ENCODE results near the gene CFAP119. TPM values are rescaled to one million over a fixed set of nuclear protein-coding genes. Genes with fewer than 3 reads are reported as not detected.

Gene CFAP119
- polyA plus RNA-seq, 1 of the 3 experiments (the other 2 are of a cell fraction), result 28.4 TPM

DNA sequence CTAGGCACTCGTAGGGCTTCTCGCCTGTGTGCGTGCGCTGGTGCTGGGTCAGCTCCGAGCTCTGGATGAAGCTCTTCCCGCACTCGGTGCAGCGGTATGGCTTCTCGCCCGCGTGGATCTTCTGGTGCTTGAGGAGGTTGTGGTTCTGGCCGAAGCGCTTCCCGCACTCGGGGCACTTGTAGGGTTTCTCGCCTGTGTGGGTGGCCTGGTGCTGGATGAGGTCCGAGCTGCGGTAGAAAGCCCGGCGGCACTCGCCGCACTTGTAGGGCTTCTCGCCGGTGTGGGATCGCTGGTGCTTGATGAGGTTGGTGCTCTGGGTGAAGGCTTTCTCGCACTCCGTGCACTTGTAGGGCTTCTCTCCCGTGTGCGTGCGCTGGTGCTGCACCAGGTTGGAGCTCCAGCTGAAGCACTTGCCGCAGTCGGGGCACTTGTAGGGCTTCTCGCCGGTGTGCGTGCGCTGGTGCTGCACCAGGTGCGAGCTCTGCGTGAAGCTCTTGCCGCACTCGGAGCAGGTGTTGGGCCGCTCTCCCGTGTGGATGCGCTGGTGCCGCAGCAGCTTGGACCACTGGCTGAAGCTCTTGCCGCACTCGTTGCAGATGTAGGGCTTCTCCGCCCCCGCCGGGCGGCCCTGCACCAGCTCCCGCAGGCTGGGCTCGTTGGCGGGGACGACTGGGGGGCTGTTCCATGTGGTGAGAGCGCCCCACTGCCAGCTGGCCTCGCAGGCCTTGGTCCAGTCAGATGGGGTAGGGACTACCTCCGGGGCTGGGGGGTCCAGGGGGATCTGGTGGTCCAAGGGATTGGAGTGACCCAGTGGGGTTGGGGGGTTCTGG lies 21.6 kb upstream of the CFAP119 start (continued):
- TF ChIP-seq, protein P1, sequence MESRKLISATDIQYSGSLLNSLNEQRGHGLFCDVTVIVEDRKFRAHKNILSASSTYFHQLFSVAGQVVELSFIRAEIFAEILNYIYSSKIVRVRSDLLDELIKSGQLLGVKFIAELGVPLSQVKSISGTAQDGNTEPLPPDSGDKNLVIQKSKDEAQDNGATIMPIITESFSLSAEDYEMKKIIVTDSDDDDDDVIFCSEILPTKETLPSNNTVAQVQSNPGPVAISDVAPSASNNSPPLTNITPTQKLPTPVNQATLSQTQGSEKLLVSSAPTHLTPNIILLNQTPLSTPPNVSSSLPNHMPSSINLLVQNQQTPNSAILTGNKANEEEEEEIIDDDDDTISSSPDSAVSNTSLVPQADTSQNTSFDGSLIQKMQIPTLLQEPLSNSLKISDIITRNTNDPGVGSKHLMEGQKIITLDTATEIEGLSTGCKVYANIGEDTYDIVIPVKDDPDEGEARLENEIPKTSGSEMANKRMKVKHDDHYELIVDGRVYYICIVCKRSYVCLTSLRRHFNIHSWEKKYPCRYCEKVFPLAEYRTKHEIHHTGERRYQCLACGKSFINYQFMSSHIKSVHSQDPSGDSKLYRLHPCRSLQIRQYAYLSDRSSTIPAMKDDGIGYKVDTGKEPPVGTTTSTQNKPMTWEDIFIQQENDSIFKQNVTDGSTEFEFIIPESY (IDR thresholded peaks at IDR 0.05; ENCODE audit: borderline replicate concordance, low read depth), result no peak
- TF ChIP-seq FOXJ3 (CRISPR knock-in tag; IDR thresholded peaks at IDR 0.05) (no peak), FOXM1 (IDR thresholded peaks at IDR 0.05; ENCODE audit: low read depth) (no peak)
- TF ChIP-seq, protein P2, sequence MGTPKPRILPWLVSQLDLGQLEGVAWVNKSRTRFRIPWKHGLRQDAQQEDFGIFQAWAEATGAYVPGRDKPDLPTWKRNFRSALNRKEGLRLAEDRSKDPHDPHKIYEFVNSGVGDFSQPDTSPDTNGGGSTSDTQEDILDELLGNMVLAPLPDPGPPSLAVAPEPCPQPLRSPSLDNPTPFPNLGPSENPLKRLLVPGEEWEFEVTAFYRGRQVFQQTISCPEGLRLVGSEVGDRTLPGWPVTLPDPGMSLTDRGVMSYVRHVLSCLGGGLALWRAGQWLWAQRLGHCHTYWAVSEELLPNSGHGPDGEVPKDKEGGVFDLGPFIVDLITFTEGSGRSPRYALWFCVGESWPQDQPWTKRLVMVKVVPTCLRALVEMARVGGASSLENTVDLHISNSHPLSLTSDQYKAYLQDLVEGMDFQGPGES (IDR thresholded peaks at IDR 0.05; ENCODE audit: low read depth, low read length), result no peak

DNA sequence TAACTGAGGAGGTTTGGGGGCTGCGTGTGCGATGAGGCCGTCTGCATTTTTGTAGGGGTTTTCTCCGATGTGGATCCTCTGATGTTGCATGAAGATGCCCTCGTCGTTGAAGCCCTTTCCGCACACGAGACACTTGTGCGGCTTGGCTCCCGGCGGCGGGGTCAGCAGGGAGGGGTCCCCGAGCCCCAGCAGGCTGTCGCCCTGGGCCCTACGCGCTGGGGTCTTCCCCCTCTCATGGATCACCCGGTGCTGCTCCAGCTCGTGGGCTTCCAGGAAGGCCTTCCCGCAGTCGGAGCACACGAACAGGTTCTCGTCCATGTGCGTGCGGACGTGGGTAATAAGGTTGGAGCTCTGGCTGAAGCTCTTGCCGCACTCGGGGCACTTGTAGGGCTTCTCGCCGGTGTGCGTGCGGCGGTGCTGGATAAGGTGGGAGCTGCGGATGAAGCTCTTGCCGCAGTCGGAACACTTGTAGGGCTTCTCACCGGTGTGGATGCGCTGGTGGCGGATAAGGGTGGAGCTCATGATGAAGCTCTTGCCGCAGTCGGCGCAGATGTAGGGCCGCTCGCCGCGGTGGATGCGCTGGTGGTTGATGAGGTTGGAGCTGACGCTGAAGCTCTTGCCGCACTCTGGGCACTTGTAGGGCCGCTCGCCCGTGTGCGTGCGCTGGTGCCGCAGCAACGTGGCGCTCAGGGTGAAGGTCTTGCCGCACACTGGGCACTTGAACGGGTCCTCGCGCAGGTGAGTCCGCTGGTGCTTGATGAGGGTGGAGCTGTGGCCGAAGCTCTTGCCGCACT lies 20.8 kb upstream of the CFAP119 start:
- H3K9ac ChIP-seq, result no peak overlapping the region
- H2AFZ ChIP-seq (ENCODE audit: low read depth), result no peak overlapping the region
- no peaks in the 10 kb centered on the region for H3K9me3 ChIP-seq
- TF ChIP-seq SMC3 (IDR thresholded peaks at IDR 0.05; ENCODE audit: low read depth, low read length), result no peak
- WGBS (ENCODE audit: low lambda C conversion rate), result 97% methylated on average over 41 of the region's 63 CpGs
- CTCF ChIA-PET, result interaction anchor here (1.0 kb wide), 1 partner anchor 18 kb away, joined by 3 read pairs; no protein-coding TSS in a partner anchor
- H3K27me3 ChIP-seq (ENCODE audit: insufficient read depth), result no peaks in the 10 kb centered on the region
- no peak for DNase-seq
- peaks cover 15% of the 10 kb centered on the region for H3F3A ChIP-seq (replicated peaks; ENCODE audit: insufficient read depth)
- H3K4me2 ChIP-seq, result no peak overlapping the region
- H3K4me3 ChIP-seq (ENCODE audit: low read depth in 2 of 2, low read length in 1 of 2), result no peak overlapping the region
- no peaks in the 10 kb centered on the region for H3K9me2 ChIP-seq
- H3K4me1 ChIP-seq (ENCODE audit: control insufficient read depth in 1 of 2, insufficient read depth in 2 of 2, low read depth in 1 of 2, low read length in 1 of 2), result peaks cover 2 to 18% of the 10 kb centered on the region in 2 experiments; a peak in 2 of 4 replicates
- H3K79me2 ChIP-seq (ENCODE audit: insufficient read depth), result peaks cover 42% of the 10 kb centered on the region
- no peak overlapping the region for H3K27ac ChIP-seq (ENCODE audit: low read depth in 2 of 2, low read length in 1 of 2)
- POLR2A ChIA-PET, result interaction anchor here (1.0 to 2.0 kb wide), 2 partner anchors 10 to 23 kb away, joined by 4 to 10 read pairs; no protein-coding TSS in a partner anchor
- no peaks in the 10 kb centered on the region for H4K20me1 ChIP-seq (ENCODE audit: insufficient read depth)
- H3K36me3 ChIP-seq (replicated peaks in 1 of 2; ENCODE audit: control insufficient read depth in 1 of 2, insufficient read depth in 2 of 2, low read length in 1 of 2), result peaks cover 8 to 52% of the 10 kb centered on the region in 2 experiments

DNA sequence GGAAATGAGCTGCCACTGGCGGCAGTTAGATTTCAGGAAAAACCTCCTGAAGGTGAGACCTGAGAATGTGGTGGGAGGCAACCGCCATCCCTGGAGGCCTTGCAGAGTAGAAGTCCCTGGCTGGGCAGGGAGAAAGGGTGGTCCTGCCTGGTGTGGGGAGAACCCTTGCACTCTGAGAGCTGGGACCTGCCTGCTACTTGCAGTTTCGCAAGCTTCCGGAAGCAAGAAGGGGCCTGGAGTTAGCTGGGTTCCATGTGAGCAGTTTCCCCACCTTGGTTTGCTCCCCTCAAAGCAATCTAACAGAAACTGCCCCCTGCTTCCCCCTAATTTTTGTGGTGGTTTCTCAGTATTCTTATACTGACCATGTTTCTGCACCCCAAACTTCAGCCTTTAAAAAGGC lies 18.7 kb upstream of the CFAP119 start:
- POLR2A ChIA-PET, result interaction anchor here (0.6 kb wide), 1 partner anchor 80 kb away, joined by 3 read pairs; no protein-coding TSS in a partner anchor
- H3K4me1 ChIP-seq (ENCODE audit: control insufficient read depth in 1 of 2, insufficient read depth in 2 of 2, low read depth in 1 of 2, low read length in 1 of 2), result peaks cover 8 to 27% of the 10 kb centered on the region in 2 experiments; a peak in 2 of 4 replicates
- H3K4me2 ChIP-seq, result no peak overlapping the region
- no peak overlapping the region for H2AFZ ChIP-seq (ENCODE audit: low read depth)
- no peak overlapping the region for H3K9ac ChIP-seq
- no peaks in the 10 kb centered on the region for H3K9me3 ChIP-seq
- no peaks in the 10 kb centered on the region for H4K20me1 ChIP-seq (ENCODE audit: insufficient read depth)
- WGBS (ENCODE audit: low lambda C conversion rate), result 96% methylated on average over 3 of the region's 4 CpGs
- H3K27ac ChIP-seq (ENCODE audit: low read depth in 2 of 2, low read length in 1 of 2), result no peak overlapping the region
- no peaks in the 10 kb centered on the region for H3K27me3 ChIP-seq (ENCODE audit: insufficient read depth)
- H3K36me3 ChIP-seq (replicated peaks in 1 of 2; ENCODE audit: control insufficient read depth in 1 of 2, insufficient read depth in 2 of 2, low read length in 1 of 2), result peaks cover 8 to 52% of the 10 kb centered on the region in 2 experiments
- no peaks in the 10 kb centered on the region for H3K9me2 ChIP-seq
- CTCF ChIA-PET, result interaction anchor here (0.5 kb wide), 1 partner anchor 34 kb away, joined by 3 read pairs; no protein-coding TSS in a partner anchor
- H3F3A ChIP-seq (replicated peaks; ENCODE audit: insufficient read depth), result peaks cover 25% of the 10 kb centered on the region
- DNase-seq, result no peak
- H3K4me3 ChIP-seq (ENCODE audit: low read depth in 2 of 2, low read length in 1 of 2), result no peak overlapping the region
- peaks cover 34% of the 10 kb centered on the region for H3K79me2 ChIP-seq (ENCODE audit: insufficient read depth)
- TF ChIP-seq TCF12 (IDR thresholded peaks at IDR 0.05), result no peak
- TF ChIP-seq GABPA (IDR thresholded peaks at IDR 0.05; ENCODE audit: low read depth), result no peak
- TF ChIP-seq, protein P3, sequence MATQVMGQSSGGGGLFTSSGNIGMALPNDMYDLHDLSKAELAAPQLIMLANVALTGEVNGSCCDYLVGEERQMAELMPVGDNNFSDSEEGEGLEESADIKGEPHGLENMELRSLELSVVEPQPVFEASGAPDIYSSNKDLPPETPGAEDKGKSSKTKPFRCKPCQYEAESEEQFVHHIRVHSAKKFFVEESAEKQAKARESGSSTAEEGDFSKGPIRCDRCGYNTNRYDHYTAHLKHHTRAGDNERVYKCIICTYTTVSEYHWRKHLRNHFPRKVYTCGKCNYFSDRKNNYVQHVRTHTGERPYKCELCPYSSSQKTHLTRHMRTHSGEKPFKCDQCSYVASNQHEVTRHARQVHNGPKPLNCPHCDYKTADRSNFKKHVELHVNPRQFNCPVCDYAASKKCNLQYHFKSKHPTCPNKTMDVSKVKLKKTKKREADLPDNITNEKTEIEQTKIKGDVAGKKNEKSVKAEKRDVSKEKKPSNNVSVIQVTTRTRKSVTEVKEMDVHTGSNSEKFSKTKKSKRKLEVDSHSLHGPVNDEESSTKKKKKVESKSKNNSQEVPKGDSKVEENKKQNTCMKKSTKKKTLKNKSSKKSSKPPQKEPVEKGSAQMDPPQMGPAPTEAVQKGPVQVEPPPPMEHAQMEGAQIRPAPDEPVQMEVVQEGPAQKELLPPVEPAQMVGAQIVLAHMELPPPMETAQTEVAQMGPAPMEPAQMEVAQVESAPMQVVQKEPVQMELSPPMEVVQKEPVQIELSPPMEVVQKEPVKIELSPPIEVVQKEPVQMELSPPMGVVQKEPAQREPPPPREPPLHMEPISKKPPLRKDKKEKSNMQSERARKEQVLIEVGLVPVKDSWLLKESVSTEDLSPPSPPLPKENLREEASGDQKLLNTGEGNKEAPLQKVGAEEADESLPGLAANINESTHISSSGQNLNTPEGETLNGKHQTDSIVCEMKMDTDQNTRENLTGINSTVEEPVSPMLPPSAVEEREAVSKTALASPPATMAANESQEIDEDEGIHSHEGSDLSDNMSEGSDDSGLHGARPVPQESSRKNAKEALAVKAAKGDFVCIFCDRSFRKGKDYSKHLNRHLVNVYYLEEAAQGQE (IDR thresholded peaks at IDR 0.05; ENCODE audit: low read depth, low read length), result no peak
- TF ChIP-seq, protein P4, sequence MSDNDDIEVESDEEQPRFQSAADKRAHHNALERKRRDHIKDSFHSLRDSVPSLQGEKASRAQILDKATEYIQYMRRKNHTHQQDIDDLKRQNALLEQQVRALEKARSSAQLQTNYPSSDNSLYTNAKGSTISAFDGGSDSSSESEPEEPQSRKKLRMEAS (IDR thresholded peaks at IDR 0.05; ENCODE audit: low read depth), result no peak
- no peak for TF ChIP-seq EP300 (IDR thresholded peaks at IDR 0.05; ENCODE audit: borderline replicate concordance in 1 of 2, low read depth in 1 of 2, low read length in 1 of 2)
- no peak for TF ChIP-seq TAF1 (IDR thresholded peaks at IDR 0.05; ENCODE audit: borderline replicate concordance, low read depth, low read length)
- no peak for TF ChIP-seq CHD2 (IDR thresholded peaks at IDR 0.05; ENCODE audit: low read length, partially characterized antibody)
- TF ChIP-seq RAD21 (IDR thresholded peaks at IDR 0.05; ENCODE audit: low read length), result no peak
- no peak for TF ChIP-seq FOSL2 (IDR thresholded peaks at IDR 0.05; ENCODE audit: borderline replicate concordance, low read depth)
- no peak for TF ChIP-seq SIN3A (IDR thresholded peaks at IDR 0.05; ENCODE audit: borderline replicate concordance, low read depth, low read length)
- TF ChIP-seq RFX5 (IDR thresholded peaks at IDR 0.05; ENCODE audit: low read length), result no peak

All from SK-N-SH (cell line).